HG03196 (cell line): ENCODE data around the gene LRRC43.

Experiments
- ATAC-seq: cut with Tn5 transposase; IDR thresholded peaks from one replicate; pipeline ENCODE4 v1.9.1; 2021; ENCODE audit not compliant: unreplicated experiment

LRRC43 gene, protein sequence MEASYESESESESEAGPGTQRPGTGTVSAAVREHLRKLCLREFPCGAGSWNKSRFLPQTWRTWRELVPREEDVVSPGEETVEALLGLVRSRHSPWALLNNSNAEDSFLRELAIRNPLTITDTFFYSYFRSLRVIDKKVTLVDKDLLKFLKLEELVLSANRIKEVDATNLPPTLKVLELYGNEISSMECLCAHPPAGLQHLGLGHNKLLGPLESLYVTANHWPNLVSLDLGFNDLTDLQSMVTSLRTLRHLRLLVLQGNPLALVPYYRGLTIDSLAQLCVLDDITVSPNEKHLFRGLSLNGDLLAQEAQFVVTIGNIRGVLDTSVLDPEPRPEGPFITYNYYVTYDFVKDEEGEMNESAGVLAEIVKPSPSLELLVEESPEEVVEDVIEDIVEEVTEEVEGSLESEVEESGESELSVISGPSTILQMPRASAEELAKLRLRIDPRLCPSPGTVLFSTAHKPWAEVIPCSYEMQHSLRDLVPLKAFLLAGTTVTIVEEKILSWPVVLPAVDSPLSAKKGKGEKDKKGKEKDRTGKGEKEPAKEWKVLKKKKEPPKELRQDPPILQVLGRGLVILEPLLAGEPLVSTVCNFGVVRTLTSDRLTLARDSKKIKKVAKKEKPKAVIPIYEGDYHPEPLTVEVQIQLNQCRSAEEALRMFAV

DNA sequence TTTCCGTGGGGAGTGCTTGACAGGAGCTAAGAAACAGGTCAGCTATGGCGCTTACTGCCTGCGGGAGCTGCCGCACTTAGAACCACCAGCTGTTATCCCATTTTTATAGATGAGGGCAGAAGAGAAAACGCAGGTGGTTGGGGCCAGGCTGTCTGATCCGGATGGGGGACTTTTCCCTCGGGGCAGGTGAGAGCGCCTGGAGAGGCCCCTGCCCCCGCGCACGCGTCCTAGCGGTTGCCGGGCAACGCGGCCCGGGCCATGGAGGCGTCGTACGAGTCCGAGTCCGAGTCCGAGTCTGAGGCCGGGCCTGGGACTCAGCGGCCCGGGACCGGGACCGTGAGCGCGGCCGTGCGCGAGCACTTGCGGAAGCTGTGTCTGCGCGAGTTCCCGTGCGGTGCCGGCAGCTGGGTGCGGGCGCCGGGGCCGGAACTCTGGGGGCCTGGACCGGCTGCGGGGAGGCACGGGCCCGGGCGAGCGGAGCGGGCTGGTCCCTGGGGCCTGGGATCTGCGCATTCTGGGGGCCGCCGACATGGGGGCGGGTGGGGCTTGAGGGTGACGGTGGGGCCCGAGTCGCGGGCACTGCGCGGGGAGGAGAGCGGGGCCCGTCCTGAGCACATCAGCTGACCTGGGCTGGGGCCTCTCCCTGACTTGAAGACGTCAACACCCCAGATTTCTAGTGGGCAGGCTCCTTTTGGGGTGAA is at the start of gene LRRC43:
Gene LRRC43 (plus strand): TSS at position 237 of the 701 bp plus-strand sequence. CDS start 22 bp downstream, at position 259.
- no peak for ATAC-seq

DNA sequence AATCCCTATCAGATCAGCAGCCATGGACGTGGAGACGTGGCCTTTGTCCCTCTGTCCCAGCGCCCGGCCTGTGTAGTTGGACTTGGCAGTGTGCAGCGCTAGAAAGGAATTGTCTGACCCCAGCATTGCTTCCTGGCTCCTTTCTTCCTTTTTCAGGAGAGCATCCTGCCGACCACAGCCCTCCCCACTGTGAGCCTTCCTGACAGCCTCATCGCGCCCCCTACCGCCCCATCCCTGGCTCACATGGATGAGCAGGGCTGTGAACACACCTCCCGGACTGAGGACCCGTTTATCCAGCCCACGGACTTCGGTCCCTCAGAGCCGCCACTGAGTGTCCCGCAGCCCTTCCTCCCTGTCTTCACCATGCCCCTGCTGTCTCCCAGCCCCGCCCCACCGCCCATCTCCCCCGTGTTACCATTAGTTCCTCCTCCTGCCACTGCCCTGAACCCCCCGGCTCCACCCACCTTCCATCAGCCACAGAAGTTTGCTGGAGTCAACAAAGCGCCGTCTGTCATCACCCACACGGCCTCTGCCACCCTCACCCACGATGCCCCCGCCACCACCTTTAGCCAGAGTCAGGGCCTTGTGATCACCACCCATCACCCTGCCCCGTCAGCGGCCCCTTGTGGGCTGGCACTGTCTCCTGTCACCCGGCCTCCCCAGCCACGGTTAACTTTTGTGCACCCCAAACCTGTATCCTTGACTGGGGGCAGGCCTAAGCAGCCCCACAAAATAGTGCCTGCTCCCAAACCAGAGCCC is 49.6 kb upstream of the LRRC43 start:
- no peak for ATAC-seq

GRCh38 chr12:122135437-122136031 is 47.4 kb upstream of the LRRC43 start:
- no peak for ATAC-seq

- no peak for ATAC-seq
Observed at GRCh38 chr12:122137229-122137628, 45.7 kb upstream of the LRRC43 start.

DNA sequence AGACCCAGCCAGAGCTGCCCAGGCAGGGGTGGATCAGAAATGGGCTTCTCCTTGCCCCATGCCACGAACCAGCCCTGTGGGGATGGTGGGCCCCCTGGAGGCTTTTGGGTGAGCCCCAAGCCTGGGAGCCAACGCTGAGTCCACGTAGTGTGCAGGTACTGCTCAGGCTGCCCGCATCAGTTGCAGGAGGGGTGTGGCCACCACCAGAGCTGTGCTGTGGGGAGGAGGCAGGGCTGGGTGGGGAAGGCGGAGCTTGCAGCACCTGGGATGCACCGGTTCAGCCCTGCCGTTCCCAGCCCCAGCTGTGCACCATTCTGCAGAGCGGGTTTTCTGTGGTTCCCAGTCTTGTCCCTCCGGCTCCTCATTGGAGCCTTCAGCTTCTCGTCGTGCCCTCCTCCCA is 45.2 kb upstream of the LRRC43 start:
- no peak for ATAC-seq

- ATAC-seq = no peak
Observed at GRCh38 chr12:122138181-122138580, 44.7 kb upstream of the LRRC43 start.

DNA sequence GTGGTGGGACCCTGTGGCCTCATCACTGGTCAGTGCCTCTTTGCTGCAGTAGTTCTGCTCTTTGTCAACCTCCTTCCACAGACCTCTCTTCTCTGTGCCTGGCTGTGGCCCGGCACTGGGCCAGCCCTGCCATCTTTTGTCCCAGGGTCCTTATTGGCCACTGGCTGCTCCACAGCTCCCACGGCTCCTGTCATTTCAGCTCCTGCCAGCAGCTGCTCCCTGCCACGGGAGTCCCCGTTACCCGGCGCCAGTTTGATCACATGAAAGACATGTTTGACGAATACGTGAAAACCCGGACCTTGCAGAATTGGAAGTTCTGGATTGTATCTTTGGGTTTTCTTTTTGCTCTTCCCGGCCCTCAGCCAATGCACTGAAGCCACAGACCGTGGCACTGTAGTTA is 44.3 kb upstream of the LRRC43 start:
- ATAC-seq = no peak

- no peak for ATAC-seq
Observed at GRCh38 chr12:122139266-122139665, 43.7 kb upstream of the LRRC43 start.

DNA sequence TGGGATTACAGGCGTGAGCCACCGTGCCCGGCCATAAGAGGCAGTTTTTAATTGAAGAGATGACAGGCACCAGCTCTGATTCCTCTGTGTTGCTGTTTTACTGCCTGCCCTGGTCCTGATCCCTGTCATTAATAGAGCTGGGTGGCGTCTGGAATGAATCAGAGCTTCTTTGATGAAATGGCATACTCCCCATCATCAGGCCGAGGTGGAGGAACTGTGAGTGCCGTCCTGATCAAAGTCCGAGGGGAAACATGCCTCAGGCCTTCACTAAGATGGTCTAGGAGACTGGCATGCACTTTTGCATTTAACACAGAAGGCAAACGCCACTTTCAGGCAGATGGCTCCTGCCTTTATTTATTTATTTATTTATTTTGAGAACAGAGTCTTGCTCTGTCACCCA is 43.0 kb upstream of the LRRC43 start:
- no peak for ATAC-seq

- no peak for ATAC-seq
Observed at GRCh38 chr12:122140467-122141257, 42.3 kb upstream of the LRRC43 start.

DNA sequence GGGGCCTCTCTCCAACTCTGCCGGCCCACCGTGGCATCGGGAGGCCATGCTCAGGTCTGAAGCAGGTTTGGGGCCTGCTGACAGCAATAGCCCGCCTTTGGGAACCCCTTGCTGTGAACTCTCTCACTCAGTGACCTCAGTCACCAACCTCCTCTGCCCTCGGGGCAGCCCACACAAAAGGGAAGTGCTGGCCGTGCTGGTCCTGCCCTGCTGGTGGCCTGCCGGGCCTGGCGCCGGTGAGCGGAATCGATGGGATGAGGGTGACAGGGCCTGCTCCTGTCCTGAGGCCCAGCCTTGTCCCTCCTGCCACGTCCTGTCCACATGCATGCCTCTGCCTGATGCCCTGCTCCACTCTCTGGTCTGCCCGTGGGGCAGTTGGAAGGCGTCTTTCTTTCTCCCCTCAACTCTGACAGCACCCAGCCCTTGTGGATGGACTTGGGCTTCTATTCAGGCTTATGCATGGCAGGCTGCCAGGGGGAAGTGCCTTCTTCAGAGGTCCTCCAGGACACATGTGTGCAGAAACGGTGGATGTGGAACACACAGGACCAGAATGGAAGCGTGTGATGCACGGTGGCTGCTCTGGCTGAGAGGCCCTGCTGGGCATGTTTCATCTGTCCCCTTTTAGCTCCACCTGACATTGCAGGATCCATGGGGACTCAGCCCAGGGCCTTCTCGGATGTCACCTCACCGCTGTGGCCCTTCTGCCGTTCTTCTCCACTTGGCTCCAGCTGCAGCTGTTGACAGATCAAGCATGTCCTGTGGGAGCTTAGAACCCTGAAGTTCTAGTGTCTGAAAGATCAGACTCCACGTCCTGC is 40.8 kb upstream of the LRRC43 start:
- ATAC-seq = no peak

DNA sequence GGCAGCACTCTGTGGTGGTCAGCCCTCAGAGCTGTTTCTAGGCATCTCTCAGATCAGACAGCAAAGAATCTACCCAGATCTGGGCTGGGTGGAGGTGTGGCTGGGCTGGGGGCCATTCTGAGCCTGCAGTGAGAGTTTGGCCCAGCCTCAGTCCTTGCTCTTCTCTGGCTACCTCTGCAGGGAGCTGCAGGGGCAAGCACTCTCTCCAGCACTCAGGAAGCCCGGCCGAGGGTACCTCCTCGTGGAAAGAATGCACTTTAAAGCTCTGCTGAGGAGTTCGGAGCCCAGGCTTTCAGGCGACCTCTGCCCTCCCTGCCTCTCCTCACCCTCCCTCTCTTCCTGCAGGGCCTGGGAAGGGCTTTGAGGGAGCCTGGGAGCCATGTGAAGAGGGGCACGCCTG is 40.1 kb upstream of the LRRC43 start:
- ATAC-seq = no peak

DNA sequence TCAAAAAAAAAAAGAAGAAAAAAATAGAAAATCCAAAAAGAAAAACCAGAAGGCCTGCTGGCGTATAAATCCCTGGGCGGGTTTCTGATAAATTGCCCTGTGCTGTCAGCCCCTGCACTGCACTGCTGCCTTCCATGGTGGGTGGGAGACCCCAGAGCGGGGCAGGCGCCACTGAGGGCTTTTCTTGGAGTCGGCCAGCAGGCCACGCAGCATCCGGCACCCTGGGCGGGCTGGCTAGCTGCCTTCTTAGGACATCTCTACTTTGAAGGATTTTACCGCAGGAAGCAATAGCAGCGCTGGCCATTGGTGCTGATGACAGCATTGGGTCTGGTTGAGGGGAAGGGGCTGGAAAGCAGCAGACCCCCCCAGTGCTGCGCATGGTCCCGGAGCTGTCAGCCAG is 38.0 kb upstream of the LRRC43 start:
- no peak for ATAC-seq

DNA sequence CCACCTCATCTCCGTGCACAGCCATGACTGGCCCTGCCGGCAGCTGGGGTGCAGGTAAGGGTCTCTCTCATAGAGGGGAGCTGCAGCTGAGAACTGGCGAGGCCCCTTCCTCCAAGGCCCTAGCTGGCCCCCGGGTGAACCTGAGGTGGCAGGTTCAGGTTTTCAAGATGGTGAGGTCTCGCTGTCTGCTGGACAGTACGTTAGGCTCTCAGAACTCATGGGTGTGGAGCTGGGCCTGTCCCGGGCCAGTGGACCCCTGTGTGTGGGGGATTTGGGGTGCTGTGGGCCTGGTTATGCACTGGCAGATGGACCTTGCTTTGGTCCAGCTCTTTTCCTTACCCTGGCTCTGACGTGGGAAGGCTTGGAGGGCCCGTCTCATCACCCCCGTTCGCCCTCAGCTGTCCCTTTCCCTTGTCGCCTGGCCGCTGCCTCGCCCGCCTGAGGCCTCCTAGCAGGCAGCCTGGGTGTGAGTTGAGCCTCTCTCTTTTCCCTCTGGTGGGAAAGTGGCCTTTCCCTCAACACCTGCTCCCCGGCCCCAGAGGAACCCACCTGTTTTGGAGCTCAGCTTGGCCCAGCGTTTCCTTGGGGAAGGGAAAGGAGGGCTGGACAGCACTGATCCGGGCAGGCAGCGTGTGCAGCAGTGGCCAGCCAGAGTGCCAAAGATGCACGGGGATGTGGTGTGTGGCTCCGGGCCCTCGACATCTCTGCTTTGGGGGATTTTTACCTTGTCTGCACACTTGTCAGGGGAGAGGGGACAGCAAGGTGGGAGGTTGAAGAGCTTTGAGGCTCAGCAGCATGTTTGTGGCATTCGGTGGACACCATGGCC is 37.2 kb upstream of the LRRC43 start:
- ATAC-seq = no peak

DNA sequence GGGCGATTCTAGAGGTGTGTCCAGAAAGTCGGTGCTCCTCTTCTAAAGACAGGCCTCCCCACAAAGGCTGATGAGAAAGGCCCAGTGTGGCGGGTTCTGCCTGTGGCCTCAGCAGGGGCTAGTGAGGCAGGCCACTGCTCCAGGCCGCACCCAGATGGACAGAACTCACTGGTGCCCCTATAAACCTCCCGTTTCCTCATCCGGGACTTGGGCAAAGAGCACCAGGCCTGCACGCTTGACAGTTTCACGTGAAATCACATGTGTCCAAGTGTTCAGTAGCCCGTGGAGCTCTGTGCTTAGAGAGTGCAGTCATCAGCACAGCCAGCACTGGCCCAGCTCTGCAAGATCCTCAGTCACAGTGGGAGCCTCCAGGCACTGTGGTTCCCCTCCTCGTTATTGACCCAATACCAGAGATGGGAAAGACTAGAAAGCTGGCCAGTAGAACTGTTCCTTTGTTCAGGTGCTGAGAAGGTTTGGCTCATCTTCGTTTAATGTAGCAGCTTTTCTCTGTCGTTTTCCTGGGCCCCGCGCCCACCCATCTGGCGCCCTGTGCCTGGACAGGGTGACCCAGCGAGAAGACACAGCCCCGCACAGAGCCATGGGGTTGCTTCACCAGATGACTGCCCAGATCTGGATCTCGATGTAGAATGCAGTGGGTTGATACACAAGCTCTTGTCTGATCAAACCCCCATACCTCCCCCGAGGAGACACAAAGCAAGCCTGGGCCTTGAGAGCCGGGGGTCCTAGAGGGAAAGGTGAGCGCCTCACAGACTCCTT is 35.2 kb upstream of the LRRC43 start:
- no peak for ATAC-seq

DNA sequence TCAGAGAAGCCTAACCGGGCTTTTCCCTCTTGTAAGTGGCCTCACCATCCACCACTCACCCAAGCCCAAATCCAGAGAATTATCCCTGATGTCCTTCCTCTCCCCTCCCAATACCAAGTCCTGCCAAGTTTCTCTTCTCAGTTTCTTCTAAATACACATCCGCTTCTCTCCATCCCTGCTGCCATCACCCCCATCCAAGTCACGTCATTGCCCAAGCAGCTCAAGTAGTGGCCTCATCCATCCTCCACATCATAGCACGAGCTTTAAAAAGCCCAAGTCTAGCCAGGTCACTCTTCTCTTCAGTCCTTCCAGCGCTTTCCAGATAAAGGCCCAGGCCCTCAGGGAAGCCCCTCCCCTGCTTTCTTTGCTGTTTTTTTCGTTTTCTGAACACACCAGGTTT is 34.3 kb upstream of the LRRC43 start:
- no peak for ATAC-seq

DNA sequence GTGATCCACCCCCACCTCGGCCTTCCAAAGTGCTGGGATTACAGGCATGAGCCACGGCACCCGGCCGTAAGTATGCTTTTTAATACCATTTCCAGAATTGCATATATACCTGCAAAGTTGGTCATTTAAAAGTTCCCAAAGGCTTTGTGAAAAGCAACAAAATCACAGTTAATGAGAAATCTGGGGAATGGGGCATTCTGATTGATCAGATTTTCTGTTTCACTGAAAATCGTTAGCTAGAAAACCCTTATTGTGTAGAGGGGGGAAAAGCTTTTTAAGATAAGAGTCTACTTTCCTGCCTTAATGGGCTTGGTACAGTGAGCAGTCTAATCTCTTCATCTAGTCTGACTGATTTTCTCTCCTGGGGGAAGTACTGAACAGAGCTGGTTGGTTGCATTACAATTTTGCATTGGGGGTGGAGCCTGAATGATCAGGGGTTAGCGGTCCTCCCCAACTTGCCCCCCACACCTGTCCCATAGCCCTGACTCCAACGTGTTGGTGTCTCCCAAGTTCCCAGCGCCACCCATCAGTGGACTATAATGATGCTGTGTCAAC is 32.7 kb upstream of the LRRC43 start:
- no peak for ATAC-seq
